Loucy (cell line): Measurements from ENCODE around the gene CLSTN2.

ENCODE experiments used
- H2AFZ ChIP-seq: fragments of 200-600 bp; sonication (generic); 2 replicates; pipeline ENCODE4 v1.6.0; 2016; ENCODE audit warnings: antibody characterized with exemption, mild to moderate bottlenecking, low read length, moderate library complexity
- H3F3A ChIP-seq: fragments of 200-600 bp; 2 replicates; pipeline ENCODE4 v1.6.0; 2016; ENCODE audit warnings: antibody characterized with exemption, low read depth, mild to moderate bottlenecking
- H3K27me3 ChIP-seq: fragments of 200-600 bp; sonication (generic); 2 replicates; pipeline ENCODE4 v1.6.1; 2014; ENCODE audit warnings: low read length, mild to moderate bottlenecking; ENCODE audit not compliant: insufficient read depth, poor library complexity, severe bottlenecking
- H3K36me3 ChIP-seq: fragments of 200-600 bp; sonication (generic); 2 replicates; pipeline ENCODE4 v1.6.1; 2016; ENCODE audit warnings: low read length; ENCODE audit not compliant: insufficient read depth
- H3K4me1 ChIP-seq: fragments of 200-600 bp; sonication (generic); 2 replicates; pipeline ENCODE4 v1.5.1; 2014; ENCODE audit warnings: low read length, mild to moderate bottlenecking; ENCODE audit not compliant: insufficient read depth, poor library complexity, severe bottlenecking
- H3K4me2 ChIP-seq: fragments of 200-600 bp; sonication (generic); 2 replicates; pipeline ENCODE4 v1.6.0; 2014; ENCODE audit warnings: antibody characterized with exemption, low read length, low read depth, mild to moderate bottlenecking; ENCODE audit not compliant: poor library complexity, severe bottlenecking
- H3K4me3 ChIP-seq: fragments of 200-600 bp; sonication (generic); 2 replicates; pipeline ENCODE4 v1.5.1; 2014; ENCODE audit warnings: low read length, mild to moderate bottlenecking, mixed read lengths; ENCODE audit not compliant: poor library complexity, severe bottlenecking
- H3K79me2 ChIP-seq: fragments of 200-600 bp; sonication (generic); 2 replicates; pipeline ENCODE4 v1.6.1; 2014; ENCODE audit warnings: low read length; ENCODE audit not compliant: insufficient read depth
- H3K9ac ChIP-seq: fragments of 200-600 bp; sonication (generic); 2 replicates; pipeline ENCODE4 v1.6.0; 2014; ENCODE audit warnings: mild to moderate bottlenecking, low read depth, low read length, moderate library complexity; ENCODE audit not compliant: poor library complexity, severe bottlenecking
- H3K9me2 ChIP-seq: fragments of 200-600 bp; sonication (generic); replicated peaks from 2 replicates; pipeline ENCODE4 v1.6.1; 2016; ENCODE audit warnings: low read depth, low read length, mixed read lengths
- H3K9me3 ChIP-seq: fragments of 200-600 bp; sonication (generic); 2 replicates; pipeline ENCODE4 v1.6.1; 2014; ENCODE audit warnings: mild to moderate bottlenecking, antibody characterized with exemption, low read length, low read depth; ENCODE audit not compliant: insufficient read depth
- H4K20me1 ChIP-seq: fragments of 200-600 bp; sonication (generic); 2 replicates; pipeline ENCODE4 v1.6.0; 2014; ENCODE audit warnings: antibody characterized with exemption, low read length, mild to moderate bottlenecking; ENCODE audit not compliant: insufficient read depth, poor library complexity, severe bottlenecking
- CTCF ChIP-seq: fragments of 200-600 bp; sonication (generic); conservative IDR thresholded peaks from 2 replicates; pipeline ENCODE4 v1.5.1; 2014; ENCODE audit warnings: mild to moderate bottlenecking, antibody characterized with exemption, low read length
- EZH2phosphoT487 ChIP-seq: fragments of 200-600 bp; IDR thresholded peaks from 2 replicates; pipeline ENCODE4 v1.6.1; 2018; ENCODE audit warnings: antibody characterized with exemption, mild to moderate bottlenecking, moderate library complexity, borderline replicate concordance

CLSTN2 gene

GRCh38 chr3:139893267-139893962 is 41.6 kb upstream of the CLSTN2 start:
- no peaks in the 10 kb centered on the region for H3K4me1 ChIP-seq
- no peaks in the 10 kb centered on the region for H3F3A ChIP-seq
- H3K9ac ChIP-seq: no peak overlapping the region
- H3K79me2 ChIP-seq: no peaks in the 10 kb centered on the region
- H3K9me3 ChIP-seq: no peaks in the 10 kb centered on the region
- no peaks in the 10 kb centered on the region for H3K36me3 ChIP-seq
- no peaks in the 10 kb centered on the region for H3K9me2 ChIP-seq
- no peak overlapping the region for H2AFZ ChIP-seq
- TF ChIP-seq CTCF: no peak
- TF ChIP-seq EZH2phosphoT487: no peak
- no peaks in the 10 kb centered on the region for H3K27me3 ChIP-seq
- H4K20me1 ChIP-seq: no peaks in the 10 kb centered on the region
- H3K4me2 ChIP-seq: no peak overlapping the region
- H3K4me3 ChIP-seq: no peak overlapping the region

- no peak for TF ChIP-seq CTCF
- no peak for TF ChIP-seq EZH2phosphoT487
- no peaks in the 10 kb centered on the region for H3K79me2 ChIP-seq
- H2AFZ ChIP-seq: no peak overlapping the region
- no peak overlapping the region for H3K4me3 ChIP-seq
- H3K4me2 ChIP-seq: no peak overlapping the region
- no peak overlapping the region for H3K9ac ChIP-seq
- H3K4me1 ChIP-seq: no peaks in the 10 kb centered on the region
- H4K20me1 ChIP-seq: no peaks in the 10 kb centered on the region
- H3F3A ChIP-seq: no peaks in the 10 kb centered on the region
- H3K9me3 ChIP-seq: no peaks in the 10 kb centered on the region
- no peaks in the 10 kb centered on the region for H3K27me3 ChIP-seq
- H3K9me2 ChIP-seq: no peaks in the 10 kb centered on the region
- H3K36me3 ChIP-seq: no peaks in the 10 kb centered on the region
Measured at GRCh38 chr3:139893963-139894642, 40.9 kb upstream of the CLSTN2 start.

GRCh38 chr3:139894643-139894989 is 40.4 kb upstream of the CLSTN2 start:
- Histone ChIP-seq H3F3A (no peaks in the 10 kb centered on the region), H3K4me3 (no peak overlapping the region), H3K79me2 (no peaks in the 10 kb centered on the region), H4K20me1 (no peaks in the 10 kb centered on the region), H2AFZ (no peak overlapping the region), H3K4me2 (no peak overlapping the region), H3K4me1 (no peaks in the 10 kb centered on the region), H3K27me3 (no peaks in the 10 kb centered on the region), H3K9me3 (no peaks in the 10 kb centered on the region), H3K9ac (no peak overlapping the region), H3K36me3 (no peaks in the 10 kb centered on the region), H3K9me2 (no peaks in the 10 kb centered on the region)
- TF ChIP-seq EZH2phosphoT487: no peak

GRCh38 chr3:139897759-139898158 is 37.2 kb upstream of the CLSTN2 start:
- Histone ChIP-seq H3K27me3 (no peaks in the 10 kb centered on the region), H3K9me2 (no peaks in the 10 kb centered on the region), H3K4me3 (no peak overlapping the region), H3F3A (no peaks in the 10 kb centered on the region), H4K20me1 (no peaks in the 10 kb centered on the region), H2AFZ (no peak overlapping the region), H3K79me2 (no peaks in the 10 kb centered on the region), H3K4me2 (no peak overlapping the region), H3K9ac (no peak overlapping the region), H3K9me3 (no peaks in the 10 kb centered on the region), H3K4me1 (no peaks in the 10 kb centered on the region), H3K36me3 (no peaks in the 10 kb centered on the region)
- TF ChIP-seq CTCF: no peak
- TF ChIP-seq EZH2phosphoT487: no peak
